NB4 (cell line): ENCODE measurements around the gene OR2T35.

ENCODE experiments used
- MAX ChIP-seq: IDR thresholded peaks from 2 replicates; pipeline ENCODE4 v1.6.1; 2011; ENCODE audit warnings: low read depth, low read length
- MYC ChIP-seq: IDR thresholded peaks from 2 replicates; pipeline ENCODE4 v1.6.1; 2011; ENCODE audit warnings: low read depth, low read length
- POLR2A ChIP-seq: IDR thresholded peaks from 2 replicates; pipeline ENCODE4 v1.6.1; 2011; ENCODE audit warnings: mild to moderate bottlenecking; ENCODE audit not compliant: insufficient read length; ENCODE audit errors: extremely low read depth
- TF ChIP-seq, protein P1 (sequence below): IDR thresholded peaks from one replicate; pipeline ENCODE4 v1.5.1; 2012; ENCODE audit warnings: low read depth, low read length

DNA sequence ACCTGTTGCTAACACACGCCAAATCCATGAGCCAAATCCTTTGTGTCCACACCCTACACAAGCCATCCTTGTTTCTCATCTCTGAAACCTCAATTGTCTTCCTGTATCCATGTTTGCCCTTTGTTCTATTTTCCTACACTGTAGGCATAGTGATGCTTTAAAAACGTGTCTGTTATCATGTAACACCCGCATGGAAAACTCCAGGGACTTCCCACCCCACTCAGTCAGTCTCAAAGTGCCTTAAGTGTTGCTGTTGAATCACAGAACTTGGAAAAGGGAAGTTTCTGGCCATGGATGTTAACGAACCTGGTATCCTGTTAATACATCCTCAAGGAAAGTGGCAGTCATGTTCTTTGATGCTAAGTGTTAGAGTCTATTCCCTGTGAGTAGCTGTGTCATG is 19.9 kb downstream of the OR2T35 start:
- no peak for TF ChIP-seq MAX
- TF ChIP-seq, protein P1, sequence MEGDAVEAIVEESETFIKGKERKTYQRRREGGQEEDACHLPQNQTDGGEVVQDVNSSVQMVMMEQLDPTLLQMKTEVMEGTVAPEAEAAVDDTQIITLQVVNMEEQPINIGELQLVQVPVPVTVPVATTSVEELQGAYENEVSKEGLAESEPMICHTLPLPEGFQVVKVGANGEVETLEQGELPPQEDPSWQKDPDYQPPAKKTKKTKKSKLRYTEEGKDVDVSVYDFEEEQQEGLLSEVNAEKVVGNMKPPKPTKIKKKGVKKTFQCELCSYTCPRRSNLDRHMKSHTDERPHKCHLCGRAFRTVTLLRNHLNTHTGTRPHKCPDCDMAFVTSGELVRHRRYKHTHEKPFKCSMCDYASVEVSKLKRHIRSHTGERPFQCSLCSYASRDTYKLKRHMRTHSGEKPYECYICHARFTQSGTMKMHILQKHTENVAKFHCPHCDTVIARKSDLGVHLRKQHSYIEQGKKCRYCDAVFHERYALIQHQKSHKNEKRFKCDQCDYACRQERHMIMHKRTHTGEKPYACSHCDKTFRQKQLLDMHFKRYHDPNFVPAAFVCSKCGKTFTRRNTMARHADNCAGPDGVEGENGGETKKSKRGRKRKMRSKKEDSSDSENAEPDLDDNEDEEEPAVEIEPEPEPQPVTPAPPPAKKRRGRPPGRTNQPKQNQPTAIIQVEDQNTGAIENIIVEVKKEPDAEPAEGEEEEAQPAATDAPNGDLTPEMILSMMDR, result no peak
- no peak for TF ChIP-seq POLR2A
- TF ChIP-seq MYC, result no peak
